Cardiac muscle cell (in vitro differentiated cells and primary cell): ENCODE results near the gene NEK10. TPM values are rescaled to one million over a fixed set of nuclear protein-coding genes. Genes with fewer than 3 reads are reported as not detected.

Experiments
- DNase-seq, 2 donors: peaks; one replicate each; pipeline versions ENCODE4 v3.0.0 to v3.0.0-alpha.2; 2010 to 2017; ENCODE audit warnings: low read depth in 1 of 2, low spot score in 1 of 2
- H3K27ac ChIP-seq: fragments of 200-600 bp; sonication (generic); 2 replicates; pipeline ENCODE4 v1.5.1; 2016
- H3K27me3 ChIP-seq: fragments of 200-600 bp; sonication (generic); 2 replicates; pipeline ENCODE4 v1.6.0; 2016; ENCODE audit warnings: control low read depth
- H3K36me3 ChIP-seq: fragments of 200-600 bp; sonication (generic); 2 replicates; pipeline ENCODE4 v1.5.1; 2016; ENCODE audit warnings: control low read depth
- H3K4me1 ChIP-seq: fragments of 200-600 bp; sonication (generic); 2 replicates; pipeline ENCODE4 v1.8.1; 2017; ENCODE audit warnings: low read depth, mild to moderate bottlenecking, mixed run types
- H3K4me3 ChIP-seq: fragments of 200-600 bp; sonication (generic); 2 replicates; pipeline ENCODE4 v1.5.1; 2016; ENCODE audit warnings: mild to moderate bottlenecking
- H3K9me3 ChIP-seq: fragments of 200-600 bp; sonication (generic); 2 replicates; pipeline ENCODE4 v1.5.1; 2017; ENCODE audit warnings: low read depth, mild to moderate bottlenecking, control low read depth
- CTCF ChIP-seq: IDR thresholded peaks from 2 replicates; pipeline ENCODE4 v1.5.1; 2012; ENCODE audit warnings: low read depth, mild to moderate bottlenecking, low read length
- polyA plus RNA-seq: library from polyadenylated mRNA; unstranded; fragments of >200 nt; fragmentation: Nextera tagmentation; extraction: Ambion mirVana; gene quantifications from 2 replicates; pipeline ENCODE4 v1.2.1, GENCODE V29; 2016
- total RNA-seq: library from RNA; depleted of rRNA; stranded (reverse); fragments of >200 nt; gene quantifications from 2 replicates; pipeline ENCODE4 v1.2.3, GENCODE V29; 2016

NEK10 gene
- total and polyA plus RNA-seq, 2 experiments from 2014 or later: 0.54 to 2.1 TPM

- TF ChIP-seq CTCF: no peak
- H3K9me3 ChIP-seq: no peaks in the 10 kb centered on the region
- no peaks in the 10 kb centered on the region for H3K4me1 ChIP-seq
- H3K36me3 ChIP-seq: no peaks in the 10 kb centered on the region
- no peak for DNase-seq
- H3K27me3 ChIP-seq: no peaks in the 10 kb centered on the region
- no peak overlapping the region for H3K4me3 ChIP-seq
- H3K27ac ChIP-seq: no peak overlapping the region
These were observed 3.1 kb downstream of the NEK10 start for GRCh38 chr3:27366062-27366591.

- Histone ChIP-seq H3K9me3 (no peaks in the 10 kb centered on the region), H3K4me3 (no peak overlapping the region), H3K27me3 (no peaks in the 10 kb centered on the region), H3K36me3 (no peaks in the 10 kb centered on the region), H3K27ac (no peak overlapping the region), H3K4me1 (no peaks in the 10 kb centered on the region)
- DNase-seq: peak in 1 of 2 donors; percentile 28
- TF ChIP-seq CTCF: no peak
These were observed 8.8 kb downstream of the NEK10 start for GRCh38 chr3:27360113-27361078.

DNA sequence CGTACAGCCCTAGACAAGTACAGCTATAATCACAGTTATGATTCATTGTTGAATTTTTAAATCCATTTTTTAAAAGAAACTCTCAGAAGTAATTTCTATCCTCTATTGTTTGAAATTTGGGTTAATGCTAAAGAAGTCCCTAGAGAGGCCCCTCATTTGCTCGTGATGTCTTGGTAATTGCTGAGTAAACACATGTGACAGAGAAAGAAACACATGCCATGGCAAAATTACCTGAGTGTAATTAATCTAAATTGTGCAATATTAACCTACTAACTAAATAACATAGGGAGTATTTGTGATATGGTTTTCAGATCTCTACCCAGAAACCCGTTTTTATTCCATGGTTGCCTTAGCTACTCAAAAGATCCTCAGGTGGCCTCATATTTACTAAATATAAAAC is 10.8 kb downstream of the NEK10 start:
- Histone ChIP-seq H3K4me1 (no peaks in the 10 kb centered on the region), H3K4me3 (no peak overlapping the region), H3K27me3 (no peaks in the 10 kb centered on the region), H3K36me3 (no peaks in the 10 kb centered on the region), H3K27ac (no peak overlapping the region), H3K9me3 (no peaks in the 10 kb centered on the region)
- DNase-seq: no peak
- TF ChIP-seq CTCF: no peak

- Histone ChIP-seq H3K4me3 (no peak overlapping the region), H3K9me3 (no peaks in the 10 kb centered on the region), H3K27ac (no peak overlapping the region), H3K36me3 (no peaks in the 10 kb centered on the region), H3K4me1 (no peaks in the 10 kb centered on the region), H3K27me3 (no peaks in the 10 kb centered on the region)
- peak; percentile 71 to 73 for DNase-seq
- TF ChIP-seq CTCF: peak; percentile 74
These were observed 11.4 kb downstream of the NEK10 start for GRCh38 chr3:27357665-27358258.

DNA sequence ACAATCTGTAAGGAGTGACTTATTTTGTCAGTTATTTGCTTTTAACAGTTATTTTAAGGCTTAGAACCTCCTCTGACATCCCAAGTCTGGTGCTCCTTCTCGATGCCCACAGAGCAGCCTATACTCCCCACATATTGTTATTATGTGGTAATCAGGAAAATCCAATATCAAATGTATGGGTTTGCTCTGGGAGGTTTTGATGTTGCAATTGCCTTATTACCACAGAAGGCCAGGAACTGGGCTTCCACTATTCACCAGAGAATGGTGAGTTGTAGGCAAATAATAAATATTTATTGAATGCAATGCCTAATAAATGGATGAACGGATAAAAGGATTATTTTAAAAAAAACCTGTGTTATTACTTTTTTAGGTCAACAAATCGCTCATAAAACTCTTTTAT is 12.2 kb downstream of the NEK10 start:
- no peaks in the 10 kb centered on the region for H3K27me3 ChIP-seq
- H3K36me3 ChIP-seq: no peaks in the 10 kb centered on the region
- H3K27ac ChIP-seq: no peak overlapping the region
- no peak for TF ChIP-seq CTCF
- peak in 1 of 2 donors; percentile 32 for DNase-seq
- H3K4me1 ChIP-seq: no peaks in the 10 kb centered on the region
- H3K4me3 ChIP-seq: no peak overlapping the region
- H3K9me3 ChIP-seq: no peaks in the 10 kb centered on the region
